NCI-H1930 (cell line): ENCODE results near the gene CCP110.

Source experiments
- DNase-seq, 2 experiments: peaks; one replicate each; lab custom pipeline; 2025; lab: John Stamatoyannopoulos, UW

Gene CCP110

DNA sequence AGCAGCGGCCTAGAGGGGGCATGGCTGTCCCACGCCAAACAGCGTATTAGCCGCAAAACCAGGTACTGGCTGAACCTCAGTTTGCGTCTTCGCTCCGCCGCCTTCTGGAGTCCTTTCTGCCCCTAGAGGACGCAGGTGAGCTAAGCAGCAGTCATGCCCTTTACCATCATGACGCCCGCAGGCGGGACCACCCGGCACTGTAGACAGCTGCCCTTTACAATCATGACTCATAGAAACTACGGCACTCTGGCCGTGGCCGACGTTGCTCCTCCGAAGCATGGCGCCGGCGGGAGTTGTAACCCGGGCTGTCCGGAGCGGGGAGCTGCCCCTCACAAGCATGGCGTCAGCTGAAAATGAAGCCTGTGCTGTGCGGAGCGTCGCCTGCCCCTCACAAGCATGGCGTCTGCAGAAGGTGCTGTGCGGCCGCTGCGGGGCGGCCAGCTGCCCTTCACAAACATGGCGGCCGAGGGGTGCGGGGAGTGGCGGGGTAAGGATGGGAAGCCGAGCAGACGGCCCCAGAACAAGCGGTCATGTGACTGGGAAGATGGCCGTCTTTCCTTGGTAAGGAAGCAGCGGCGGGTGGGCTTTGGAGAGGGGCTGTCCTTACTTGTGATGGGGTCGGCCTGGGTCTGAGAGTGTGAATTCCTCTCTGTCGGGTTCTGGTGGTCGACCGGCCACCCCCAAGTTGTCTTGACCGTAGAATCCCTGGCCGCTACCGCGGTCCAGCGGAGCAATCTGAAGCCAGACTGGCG, 31.6 kb downstream of the CCP110 start, which contains the start of gene VPS35L:
Gene VPS35L, plus strand, starts transcription at position 518 of the 752 bp plus-strand sequence. Its CDS starts 27 bp downstream, at position 545.
- peak; percentile 97 to 99 for DNase-seq

DNA sequence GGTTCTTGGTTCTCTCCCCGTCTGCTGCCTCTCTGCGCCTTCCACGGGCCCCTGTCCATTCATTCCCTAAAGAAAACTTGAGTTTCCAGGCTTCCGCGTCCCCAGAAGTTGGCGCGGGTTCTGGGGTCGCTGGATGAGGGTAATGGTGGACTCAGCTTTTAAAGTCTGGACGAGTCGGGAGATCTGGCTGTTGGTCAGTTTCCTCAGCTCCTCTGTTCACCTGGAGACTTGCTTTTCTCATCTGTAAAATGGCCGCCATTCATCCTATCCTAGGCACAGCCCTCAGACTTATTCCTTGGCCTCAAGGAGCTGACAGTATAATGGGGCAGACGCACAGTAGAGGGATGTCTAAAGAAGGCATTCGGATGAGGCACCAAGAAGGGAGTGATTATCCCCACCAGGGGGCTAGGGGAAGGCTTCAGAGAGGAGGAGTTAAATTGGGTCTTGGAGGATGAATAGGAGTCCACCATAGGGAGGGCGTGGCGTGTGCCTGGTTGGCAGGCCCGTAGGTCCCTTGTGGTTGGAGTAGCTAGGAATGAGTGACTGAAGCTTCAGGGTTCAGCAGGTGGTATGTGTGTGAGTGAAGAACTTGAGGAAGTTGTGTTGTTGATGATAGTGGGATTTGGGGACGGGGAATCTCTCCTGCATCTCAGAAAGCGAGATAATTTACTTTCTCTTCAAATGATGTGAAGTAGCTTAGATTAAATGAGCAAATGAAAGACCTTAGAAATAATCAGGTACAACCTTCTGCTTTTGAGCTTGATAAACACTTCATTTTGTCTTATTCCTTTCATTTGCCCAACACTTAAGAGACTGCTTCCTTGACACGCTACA, 32.4 kb downstream of the CCP110 start:
- no peak for DNase-seq

GRCh38 chr16:19559242-19559910, 35.6 kb downstream of the CCP110 start:
- DNase-seq, result peak in 1 of 2 experiments; percentile 59

GRCh38 chr16:19560078-19560477, 36.3 kb downstream of the CCP110 start:
- no peak for DNase-seq

GRCh38 chr16:19563377-19563776, 39.6 kb downstream of the CCP110 start:
- no peak for DNase-seq

DNA sequence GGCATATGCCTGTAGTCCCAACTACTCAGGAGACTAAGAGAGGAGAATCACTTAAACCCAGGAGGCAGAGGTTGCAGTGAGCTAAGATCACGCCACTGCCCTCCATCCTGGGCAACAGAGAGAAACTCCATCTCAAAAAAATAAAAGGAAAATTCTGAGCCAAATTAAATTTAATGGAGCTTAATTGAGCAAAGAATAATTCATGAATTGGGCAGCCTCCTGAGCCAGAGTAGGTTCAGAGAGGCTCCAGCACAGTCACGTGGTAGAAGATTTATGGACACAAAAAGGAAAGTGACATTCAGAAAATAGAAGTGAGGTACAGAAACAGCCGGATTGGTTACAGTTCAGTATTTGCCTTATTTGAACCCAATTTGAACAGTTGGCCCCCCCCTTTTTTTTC, 42.6 kb downstream of the CCP110 start:
- DNase-seq, result no peak

- no peak for DNase-seq
Measured at GRCh38 chr16:19567560-19567959, 43.8 kb downstream of the CCP110 start.

DNA sequence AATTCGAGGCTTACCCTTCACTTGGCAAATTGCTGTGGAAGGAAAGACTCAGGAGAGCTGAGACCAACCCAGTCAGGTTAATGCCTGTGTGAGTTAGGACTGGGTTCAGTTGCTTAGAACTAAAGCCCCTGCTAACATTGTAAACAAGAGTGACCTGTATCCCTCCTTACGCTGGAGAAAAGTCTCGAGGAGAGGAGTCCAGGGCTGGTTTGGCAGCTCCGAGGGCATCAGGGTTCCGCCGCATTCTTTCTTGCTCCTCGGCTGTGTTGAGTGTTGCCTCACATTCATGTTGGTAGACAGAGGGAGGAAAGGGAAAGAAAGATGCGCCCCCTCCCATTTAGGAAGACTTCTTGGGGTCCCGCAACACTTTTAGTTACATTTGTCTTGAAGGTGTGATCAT, 50.3 kb downstream of the CCP110 start:
- no peak for DNase-seq

DNA sequence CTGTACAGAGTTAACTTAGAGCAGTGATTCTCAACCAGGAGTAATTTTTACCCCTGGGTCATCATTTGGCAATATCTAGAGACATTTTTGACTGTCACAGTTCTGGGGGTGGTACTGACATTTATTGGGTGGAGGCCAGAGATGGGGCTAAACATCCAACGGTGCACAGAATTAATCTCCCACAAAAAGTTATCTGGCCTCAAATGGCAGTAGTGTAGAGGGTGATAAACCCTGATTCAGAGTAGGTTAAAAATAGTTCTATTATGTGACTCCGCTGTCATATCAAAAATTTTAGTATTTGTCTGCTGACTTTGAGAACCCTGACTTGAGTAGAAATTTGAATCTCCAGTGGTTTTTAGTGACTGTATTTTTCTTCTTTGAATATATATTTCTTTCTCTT, 50.9 kb downstream of the CCP110 start:
- no peak for DNase-seq

GRCh38 chr16:19578378-19578971, 54.7 kb downstream of the CCP110 start:
- no peak for DNase-seq

DNA sequence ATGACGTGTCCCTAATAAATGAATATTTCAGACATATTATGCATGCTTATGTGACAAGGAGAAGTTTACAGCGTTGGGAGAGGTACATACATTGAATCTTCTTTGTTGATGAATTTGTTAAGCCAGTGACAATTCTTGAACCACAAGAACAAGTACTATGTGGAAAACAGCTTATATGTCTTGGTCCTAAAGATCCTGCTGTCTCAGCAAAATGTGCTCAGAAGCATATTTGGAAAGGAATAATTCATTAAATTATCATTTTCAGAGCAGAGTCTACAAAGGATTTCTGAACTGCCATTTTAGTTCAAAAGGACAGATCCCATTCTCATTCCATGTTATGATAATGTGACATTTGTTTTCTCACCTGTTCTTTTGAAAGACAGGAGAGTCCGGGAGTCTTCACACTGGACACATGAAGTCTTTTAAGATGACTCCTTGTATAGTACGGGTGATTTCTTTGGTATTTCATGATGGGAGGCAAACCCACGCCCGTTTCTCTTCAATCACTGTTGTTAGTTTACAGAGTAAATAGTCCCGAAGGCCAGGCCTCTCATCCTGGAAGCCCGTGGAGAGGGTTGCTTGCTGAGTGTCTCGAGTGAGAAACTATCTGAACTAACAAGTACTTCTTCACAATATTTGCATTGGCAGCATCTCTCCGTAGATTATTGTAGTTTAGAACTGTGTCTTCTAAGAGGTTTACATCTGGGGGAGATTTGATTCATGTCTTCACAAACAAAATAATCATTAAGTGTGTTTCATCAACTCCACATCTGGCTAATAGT, 58.5 kb downstream of the CCP110 start:
- no peak for DNase-seq

DNA sequence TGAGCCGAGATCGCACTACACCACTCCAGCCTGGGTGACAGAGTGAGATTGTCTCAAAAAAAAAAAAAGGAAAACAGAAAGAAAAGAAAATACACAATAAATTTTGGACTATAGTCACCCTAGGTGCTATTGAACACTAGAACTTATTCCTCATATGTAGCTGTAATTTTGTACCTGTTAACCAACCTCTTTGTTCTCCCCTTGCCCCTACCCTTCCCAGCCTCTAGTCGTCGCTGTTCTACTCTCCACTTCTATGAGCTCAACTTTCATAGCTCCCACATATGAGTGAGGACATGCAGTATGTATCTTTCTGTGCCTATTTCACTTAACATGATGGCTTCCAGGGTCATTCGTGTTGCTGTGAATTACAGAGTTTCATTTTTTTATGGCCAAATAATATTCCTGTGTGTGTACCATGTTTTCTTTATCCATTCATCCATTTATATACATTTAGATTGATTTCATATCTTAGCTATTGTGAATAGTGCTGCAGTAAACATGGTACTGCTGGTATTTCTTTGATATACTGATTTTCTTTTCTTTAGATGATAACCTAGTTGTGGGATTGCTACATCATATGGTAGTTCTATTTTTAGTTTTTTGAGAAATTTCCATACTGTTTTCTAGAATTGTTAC, 60.0 kb downstream of the CCP110 start:
- peak in 1 of 2 experiments; percentile 18 for DNase-seq

- no peak for DNase-seq
Measured at GRCh38 chr16:19588661-19589060, 64.9 kb downstream of the CCP110 start.

- no peak for DNase-seq
Measured at GRCh38 chr16:19589106-19589505, 65.4 kb downstream of the CCP110 start.

GRCh38 chr16:19589771-19590302, 66.1 kb downstream of the CCP110 start:
- DNase-seq, result no peak

DNA sequence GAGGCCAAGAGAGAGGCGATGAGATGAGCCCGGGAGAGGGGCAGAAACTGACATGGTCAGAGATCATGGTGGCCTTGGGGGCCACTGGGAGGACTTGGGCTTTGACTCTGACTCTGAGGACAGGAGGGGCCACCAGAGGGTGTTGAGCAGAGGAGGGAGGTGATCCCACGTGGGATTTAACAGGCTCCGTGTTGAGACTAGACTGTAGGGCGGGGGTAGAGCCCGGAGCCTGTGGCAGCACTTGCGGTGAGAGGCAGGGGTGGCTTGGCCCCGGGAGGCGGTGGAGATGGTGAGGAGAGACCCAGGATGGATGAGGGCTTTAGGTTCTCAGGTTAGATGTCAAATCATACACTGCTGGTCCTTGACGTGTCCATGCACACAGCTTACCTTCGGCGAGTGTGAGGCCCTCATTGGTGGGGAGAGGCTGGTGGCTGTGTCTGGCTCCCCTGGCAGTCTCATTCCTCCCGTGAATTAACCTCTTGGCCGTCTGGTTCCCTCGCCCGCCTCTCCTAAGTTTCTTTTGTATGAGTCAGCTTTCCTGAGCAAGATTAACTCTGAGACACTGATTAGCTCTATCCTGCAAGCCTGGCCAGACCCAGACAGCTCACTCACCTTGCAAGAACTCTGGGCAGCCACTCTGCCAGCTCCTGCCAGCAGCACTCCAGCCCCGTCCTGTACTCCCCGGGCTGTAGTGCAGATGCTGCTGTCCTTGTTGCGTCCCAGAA, 71.5 kb downstream of the CCP110 start:
- no peak for DNase-seq

- DNase-seq, result no peak
Measured at GRCh38 chr16:19598805-19599510, 75.2 kb downstream of the CCP110 start.

GRCh38 chr16:19599968-19600716, 76.4 kb downstream of the CCP110 start:
- no peak for DNase-seq
